Spinal cord (tissue), 10 donors: Measurements from ENCODE around the gene ITGB4. TPM values are rescaled to one million over a fixed set of nuclear protein-coding genes. Genes with fewer than 3 reads are reported as not detected.

Source experiments
- DNase-seq, 6 donors: peaks; one replicate each; pipeline versions ENCODE4 v3.0.0 to v3.0.0-alpha.2; 2013 to 2015; ENCODE audit warnings: low spot score in 6 of 6, low read depth in 4 of 6
- H3K27ac ChIP-seq: one replicate; pipeline ENCODE4 v1.5.1; 2013; ENCODE audit warnings: low read depth, low read length, control low read depth
- H3K27me3 ChIP-seq: one replicate; pipeline ENCODE4 v1.6.1; 2013; ENCODE audit warnings: low read length; ENCODE audit not compliant: control insufficient read depth, insufficient read depth
- H3K36me3 ChIP-seq: one replicate; pipeline ENCODE4 v1.6.1; 2013; ENCODE audit warnings: low read length; ENCODE audit not compliant: control insufficient read depth, insufficient read depth
- H3K4me1 ChIP-seq: one replicate; pipeline ENCODE4 v1.6.1; 2013; ENCODE audit warnings: low read length; ENCODE audit not compliant: control insufficient read depth, insufficient read depth
- H3K4me3 ChIP-seq: one replicate; pipeline ENCODE4 v1.5.1; 2013; ENCODE audit warnings: low read depth, low read length, control low read depth
- H3K9me3 ChIP-seq: one replicate; pipeline ENCODE4 v1.6.1; 2013; ENCODE audit warnings: low read length; ENCODE audit not compliant: control insufficient read depth, insufficient read depth
- WGBS: methylation state at CpG from one replicate; pipeline ENCODE4 v1.1.5; 2013; ENCODE audit warnings: missing lambda C conversion rate; ENCODE audit not compliant: insufficient coverage; 5-methylcytosine and 5-hydroxymethylcytosine counted together
- long read RNA-seq, 4 donors: transcript quantifications; one replicate each; lab custom pipeline, GENCODE V29; 2026
- polyA plus RNA-seq, 2 donors: library from polyadenylated mRNA; unstranded; fragments of 120-200 nt; gene quantifications; one replicate each; pipeline ENCODE4 v1.2.1, GENCODE V29; 2013; ENCODE audit not compliant: insufficient read length in 2 of 2
- total RNA-seq, 2 donors: library from RNA; depleted of rRNA in 1 of 2; stranded (reverse); fragments of 120-200 nt in 1 of 2; fragments of >200 nt in 1 of 2; gene quantifications; one replicate each; pipeline versions ENCODE4 v1.2.3 to v1.2.4, GENCODE V29; 2013 to 2014
- donor health status: healthy.

Gene ITGB4
- total RNA-seq: 10 to 100 TPM; 24.0 to 46.5 TPM
- 10 to 100 TPM; 39.7 to 57.9 TPM for polyA plus RNA-seq
- long read RNA-seq, donor 1: 0 reads
- long read RNA-seq, donor 2, partial matches to known transcripts: 0 of 9 reads
- long read RNA-seq, donor 2, other reads (novel, unspliced or antisense): 9 of 9 reads
- long read RNA-seq, donor 3: 0 reads
- long read RNA-seq, donor 4: 0 reads

DNA sequence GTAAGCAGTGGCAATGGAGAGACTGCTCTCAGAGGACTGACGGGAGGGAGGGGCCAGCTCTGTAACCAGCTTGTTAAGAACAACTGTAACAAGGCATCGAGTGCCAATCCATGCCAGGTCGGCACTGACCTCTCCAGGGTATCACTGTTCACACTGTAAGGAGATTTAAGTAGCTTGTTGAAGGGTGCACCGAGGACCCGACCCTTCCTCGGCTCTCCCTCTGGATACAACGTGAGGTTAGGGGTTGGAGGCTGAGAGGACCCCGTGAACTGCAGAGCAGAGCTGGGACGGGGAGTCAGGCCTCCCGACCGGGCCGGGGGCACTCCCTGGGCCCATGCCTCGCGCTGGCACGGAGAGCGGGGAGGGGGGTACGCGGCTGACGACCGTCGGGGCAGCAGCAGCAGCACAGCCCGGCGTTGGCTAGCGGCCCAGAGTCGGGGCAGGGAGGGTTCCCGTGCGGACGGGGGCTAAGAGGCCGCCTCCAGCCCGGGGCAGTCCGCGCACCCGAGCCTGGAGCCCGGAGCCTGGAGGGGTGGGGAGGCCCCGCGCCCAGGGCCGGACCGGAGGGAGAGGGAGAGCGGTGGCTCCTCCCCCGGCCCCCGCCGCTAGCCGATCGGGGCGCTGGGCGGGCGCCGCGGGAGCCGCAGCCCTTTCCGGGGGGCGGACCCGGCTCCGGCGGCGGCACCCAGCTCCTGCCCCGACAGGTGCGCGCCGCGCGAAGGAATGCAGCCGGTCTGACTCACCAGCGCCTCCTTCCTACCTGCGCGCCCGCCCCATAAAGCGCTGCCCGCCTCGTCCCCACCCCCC, at the start of gene ITGB4:
ITGB4 (plus strand) TSS at position 804 of the 807 bp plus-strand sequence. CDS start 3,245 bp downstream, outside the sequence.
- H3K36me3 ChIP-seq: peaks cover 29% of the 10 kb centered on the region
- H3K27ac ChIP-seq: peak within 1 kb of the TSS; percentile 82
- peaks cover 37% of the 10 kb centered on the region for H3K4me1 ChIP-seq
- H3K9me3 ChIP-seq: no peaks in the 10 kb centered on the region
- peak within 1 kb of the TSS; percentile 52 for H3K4me3 ChIP-seq
- peaks cover 29% of the 10 kb centered on the region for H3K27me3 ChIP-seq
- DNase-seq: peak in 2 of 6 donors; percentile 55 to 73
- WGBS: 2% methylated on average over 66 of the region's 70 CpGs

DNA sequence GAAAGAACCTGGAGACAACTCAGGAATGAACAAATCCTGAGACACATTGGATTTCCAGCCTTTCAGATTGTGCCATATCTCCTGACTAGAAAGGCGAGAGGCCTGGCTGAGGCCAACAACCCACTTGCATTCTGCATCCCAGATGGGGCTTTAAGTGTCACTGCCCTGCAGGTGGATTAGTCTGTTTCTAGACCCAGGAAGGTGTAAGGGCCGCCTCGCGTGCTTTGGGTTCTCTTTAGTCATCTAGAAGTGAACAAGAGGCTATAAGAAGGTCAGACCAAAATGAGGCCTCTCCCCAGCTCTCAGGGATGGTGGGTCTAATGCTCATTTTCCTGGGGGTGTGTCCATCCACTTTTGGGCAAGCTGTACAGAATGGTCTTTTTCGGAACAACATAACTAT, 49.2 kb upstream of the ITGB4 start:
- H3K36me3 ChIP-seq: peaks cover 34% of the 10 kb centered on the region
- peaks cover 6% of the 10 kb centered on the region for H3K4me1 ChIP-seq
- DNase-seq: no peak
- no peak overlapping the region for H3K27ac ChIP-seq
- 85% methylated on average over 4 of the region's 5 CpGs for WGBS
- no peaks in the 10 kb centered on the region for H3K27me3 ChIP-seq
- no peaks in the 10 kb centered on the region for H3K9me3 ChIP-seq
- no peak overlapping the region for H3K4me3 ChIP-seq

GRCh38 chr17:75673487-75673886, 47.8 kb upstream of the ITGB4 start:
- Histone ChIP-seq H3K27me3 (no peaks in the 10 kb centered on the region), H3K9me3 (no peaks in the 10 kb centered on the region), H3K36me3 (peaks cover 38% of the 10 kb centered on the region), H3K4me1 (peaks cover 6% of the 10 kb centered on the region), H3K4me3 (no peak overlapping the region), H3K27ac (no peak overlapping the region)
- WGBS: no CpG with 5 or more reads among the region's 4 CpGs
- no peak for DNase-seq

DNA sequence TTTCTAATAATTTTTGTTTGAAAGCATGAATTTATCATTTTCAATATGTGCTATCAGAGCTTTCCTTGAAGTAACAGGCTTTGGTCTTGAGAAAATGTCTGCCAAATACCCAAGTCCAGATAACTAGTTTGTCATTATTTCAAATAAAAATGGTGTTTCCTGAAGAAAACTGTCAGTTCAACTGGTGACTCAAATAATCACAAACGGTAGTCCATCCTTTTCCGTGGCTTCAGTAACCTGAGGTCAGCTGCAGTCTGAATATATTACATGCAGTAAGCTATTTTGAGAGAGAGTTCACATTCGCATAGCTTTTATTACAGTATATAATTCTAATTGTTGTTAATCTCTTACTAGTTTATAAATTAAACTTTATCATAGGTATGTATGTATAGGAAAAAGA, 44.8 kb upstream of the ITGB4 start:
- no CpG with 5 or more reads among the region's 3 CpGs for WGBS
- peaks cover 17% of the 10 kb centered on the region for H3K4me1 ChIP-seq
- no peak for DNase-seq
- H3K36me3 ChIP-seq: peaks cover 43% of the 10 kb centered on the region
- no peaks in the 10 kb centered on the region for H3K9me3 ChIP-seq
- no peaks in the 10 kb centered on the region for H3K27me3 ChIP-seq
- no peak overlapping the region for H3K27ac ChIP-seq
- no peak overlapping the region for H3K4me3 ChIP-seq

GRCh38 chr17:75679706-75680211, 41.5 kb upstream of the ITGB4 start:
- H3K4me3 ChIP-seq: no peak overlapping the region
- H3K27ac ChIP-seq: peak overlapping the region; percentile 75
- H3K9me3 ChIP-seq: no peaks in the 10 kb centered on the region
- peaks cover 26% of the 10 kb centered on the region for H3K36me3 ChIP-seq
- H3K4me1 ChIP-seq: peaks cover 19% of the 10 kb centered on the region
- no peaks in the 10 kb centered on the region for H3K27me3 ChIP-seq
- DNase-seq: peak in 1 of 6 donors; percentile 66
- WGBS: 57% methylated on average over 9 of the region's 11 CpGs

- 84% methylated on average over 6 of the region's 10 CpGs for WGBS
- Histone ChIP-seq H3K4me3 (no peak overlapping the region), H3K9me3 (no peaks in the 10 kb centered on the region), H3K27me3 (no peaks in the 10 kb centered on the region), H3K27ac (peak overlapping the region; percentile 75), H3K4me1 (peaks cover 20% of the 10 kb centered on the region), H3K36me3 (peaks cover 29% of the 10 kb centered on the region)
- no peak for DNase-seq
Measured at GRCh38 chr17:75680431-75680830, 40.8 kb upstream of the ITGB4 start.

DNA sequence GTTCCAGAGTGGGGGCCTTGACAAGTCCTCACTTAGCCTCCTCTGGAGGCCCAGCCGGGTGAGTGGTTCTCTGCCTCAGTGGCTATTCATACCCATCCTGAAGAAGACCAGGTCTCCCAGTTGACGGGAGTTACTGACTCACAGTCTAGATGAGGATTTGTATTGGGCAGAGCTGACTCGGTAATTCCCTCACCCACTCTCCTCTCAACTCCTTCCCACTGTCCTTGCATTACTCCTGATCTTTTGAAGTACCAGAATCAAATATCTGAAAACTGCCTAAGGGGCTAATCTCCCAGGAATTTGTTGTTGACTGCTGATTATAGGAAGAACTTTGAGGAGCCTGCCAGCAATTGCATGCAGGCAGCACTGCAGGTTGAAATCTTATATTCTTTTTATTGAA, 40.0 kb upstream of the ITGB4 start:
- Histone ChIP-seq H3K9me3 (no peaks in the 10 kb centered on the region), H3K27me3 (no peaks in the 10 kb centered on the region), H3K4me3 (no peak overlapping the region), H3K36me3 (peaks cover 29% of the 10 kb centered on the region), H3K27ac (peak overlapping the region; percentile 25), H3K4me1 (peaks cover 24% of the 10 kb centered on the region)
- DNase-seq: no peak
- no CpG with 5 or more reads among the region's 3 CpGs for WGBS

- Histone ChIP-seq H3K4me1 (peaks cover 45% of the 10 kb centered on the region), H3K27me3 (no peaks in the 10 kb centered on the region), H3K4me3 (no peak overlapping the region), H3K9me3 (no peaks in the 10 kb centered on the region), H3K36me3 (peaks cover 32% of the 10 kb centered on the region), H3K27ac (no peak overlapping the region)
- DNase-seq: no peak
- WGBS: 100% methylated on average over 3 of the region's 4 CpGs
Measured at GRCh38 chr17:75683583-75683982, 37.7 kb upstream of the ITGB4 start.

DNA sequence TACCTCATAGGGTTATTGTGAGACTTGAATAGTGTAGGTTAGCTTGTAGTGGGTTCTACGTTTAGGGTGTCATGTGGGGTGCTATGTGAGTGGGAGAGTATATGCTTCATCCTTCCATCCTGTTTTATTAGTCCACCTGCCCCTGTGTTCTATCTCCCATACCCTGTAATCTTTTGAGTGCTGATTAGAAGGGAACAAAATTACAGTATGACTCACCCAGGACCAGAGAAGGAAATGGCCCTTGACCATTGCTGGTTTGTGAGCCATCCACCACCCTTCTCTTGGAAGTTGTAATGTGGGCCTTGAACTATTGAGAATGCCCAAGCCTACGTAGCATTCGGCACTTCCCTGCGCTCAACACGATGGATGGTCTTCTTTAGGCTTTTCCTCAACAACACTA, 37.0 kb upstream of the ITGB4 start:
- peak overlapping the region; percentile 84 for H3K27ac ChIP-seq
- H3K36me3 ChIP-seq: peaks cover 29% of the 10 kb centered on the region
- H3K4me3 ChIP-seq: no peak overlapping the region
- H3K4me1 ChIP-seq: peaks cover 51% of the 10 kb centered on the region
- no peaks in the 10 kb centered on the region for H3K9me3 ChIP-seq
- no peaks in the 10 kb centered on the region for H3K27me3 ChIP-seq
- no peak for DNase-seq
- 100% methylated on average over 4 of the region's 5 CpGs for WGBS
